Adrenal gland (tissue), 12 donors: Measurements from ENCODE around the gene MMEL1. TPM values are rescaled to one million over a fixed set of nuclear protein-coding genes. Genes with fewer than 3 reads are reported as not detected.

Source experiments
- DNase-seq, 7 donors: peaks; one replicate each; pipeline ENCODE4 v3.0.0-alpha.2; 2019 to 2020
- H3K27ac ChIP-seq, 5 donors: fragments of 200-600 bp; sonication (generic) in 4 of 5; 1 replicate in 3 of 5; 2 replicates in 2 of 5; pipeline versions ENCODE4 v1.5.1 to v1.8.0; 2016 to 2020; ENCODE audit warnings: mild to moderate bottlenecking in 1 of 5
- H3K27me3 ChIP-seq: fragments of 200-600 bp; 2 replicates; pipeline ENCODE4 v1.8.0; 2021
- H3K36me3 ChIP-seq, 2 donors: fragments of 200-600 bp; replicated peaks in 1 of 2; 1 replicate in 1 of 2; 2 replicates in 1 of 2; pipeline versions ENCODE4 v1.5.1 to v1.8.0; 2018 to 2022
- H3K4me1 ChIP-seq, 2 donors: fragments of 200-600 bp; replicated peaks in 1 of 2; 1 replicate in 1 of 2; 2 replicates in 1 of 2; pipeline versions ENCODE4 v1.5.1 to v1.8.0; 2018 to 2021
- H3K4me3 ChIP-seq, 4 donors: fragments of 200-600 bp; sonication (generic) in 3 of 4; one replicate each; pipeline ENCODE4 v1.5.1; 2016 to 2018
- H3K9me3 ChIP-seq, 3 donors: fragments of 200-600 bp; sonication (generic) in 1 of 3; replicated peaks in 1 of 3; 1 replicate in 2 of 3; 2 replicates in 1 of 3; pipeline versions ENCODE4 v1.5.1 to v1.8.0; 2016 to 2021
- POLR2A ChIP-seq, 2 donors: fragments of 450-650 bp; IDR thresholded peaks; one replicate each; pipeline ENCODE4 v1.6.1; 2017; ENCODE audit warnings: antibody characterized with exemption in 2 of 2, mild to moderate bottlenecking in 2 of 2, moderate library complexity in 1 of 2
- WGBS, 4 donors: extraction: QIAGEN DNeasy Blood & Tissue Kit in 2 of 4; methylation state at CpG; one replicate each; pipeline versions ENCODE4 v1.1.5 to v1.1.7; 2013 to 2017; 5-methylcytosine and 5-hydroxymethylcytosine counted together
- intact Hi-C, 2 donors: fragments of 100-400 bp; cut with DNase I; formaldehyde crosslinking; loops; one replicate each; pipeline versions ENCODE4 v1.14.1 to v1.15.0; 2022 to 2023
- polyA plus RNA-seq, 3 donors: library from polyadenylated mRNA; stranded (reverse); fragments of 200-250 nt in 2 of 3; fragments of 350-450 nt in 1 of 3; fragmentation: Illumina TruSeq in 1 of 3; extraction: RNeasy Lipid Tissue Mini Kit (QIAGEN cat#74804) in 1 of 3; gene quantifications; one replicate each; pipeline ENCODE4 v1.2.3, GENCODE V29; 2013 to 2014
- total RNA-seq, 9 donors: library from RNA; depleted of rRNA in 4 of 9; stranded (reverse); fragments of >200 nt in 4 of 9; fragments of 120-200 nt in 1 of 9; fragmentation: NEBNext Ultra II Directional in 1 of 9; extraction: Animal tissue kit (Norgen Biotek cat#: 25700) in 1 of 9; gene quantifications; one replicate each; pipeline versions ENCODE4 v1.1.0 to v1.2.4, GENCODE V29; 2013 to 2023
- TF ChIP-seq, protein P1 (sequence below), 6 experiments: fragments of 450-650 bp in 4 of 6; fragments of 200-600 bp in 2 of 6; sonication (generic) in 1 of 6; IDR thresholded peaks; 1 replicate in 5 of 6; 2 replicates in 1 of 6; pipeline versions ENCODE4 v1.5.1 to v1.8.0; 2016 to 2021; ENCODE audit warnings: antibody characterized with exemption in 6 of 6, mild to moderate bottlenecking in 2 of 6, moderate library complexity in 1 of 6
- donor health status: healthy with polysubstance abuse.
- donor health status: Bipolar disorder and iron deficiency.
- donor health status: DM: yes; HTN: yes; CAD: no.
- donor health status: DM: no; HTN: no; CAD: no.
- donor health status: DM: no; HTN: no; CAD: no.
- donor health status: DM: yes; HTN: yes; CAD: no.

MMEL1 gene
- total and polyA plus RNA-seq, 12 donors = 0.30 to 8.2 (median 2.6) TPM

DNA sequence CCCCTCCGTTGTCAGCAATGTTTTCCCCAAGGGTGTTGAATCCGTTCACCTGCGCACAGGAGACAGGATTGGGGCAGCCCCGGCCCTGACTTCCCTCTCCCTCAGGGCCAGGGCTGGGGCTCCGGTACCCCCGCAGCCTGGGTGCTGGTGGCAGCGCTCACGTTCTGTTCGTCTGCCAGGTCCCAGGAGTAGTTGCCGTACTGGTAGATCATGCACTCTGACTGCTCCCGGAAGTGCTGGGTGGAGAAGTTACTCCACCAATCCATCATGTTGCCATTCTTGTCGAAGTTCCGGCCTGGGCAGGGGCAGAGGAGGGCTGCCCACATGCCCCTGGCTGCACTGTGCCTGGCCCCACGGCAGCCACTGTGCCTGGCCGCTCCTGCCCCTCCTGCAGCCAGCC is 40.1 kb downstream of the MMEL1 start:
- intact Hi-C loops = loop anchor here in 1 of 2 donors (5.0 kb wide), 1 partner anchor 45 kb away; no protein-coding TSS in a partner anchor
- no peaks in the 10 kb centered on the region for H3K9me3 ChIP-seq
- no peak for DNase-seq
- H3K4me3 ChIP-seq = no peak overlapping the region
- TF ChIP-seq, protein P1, sequence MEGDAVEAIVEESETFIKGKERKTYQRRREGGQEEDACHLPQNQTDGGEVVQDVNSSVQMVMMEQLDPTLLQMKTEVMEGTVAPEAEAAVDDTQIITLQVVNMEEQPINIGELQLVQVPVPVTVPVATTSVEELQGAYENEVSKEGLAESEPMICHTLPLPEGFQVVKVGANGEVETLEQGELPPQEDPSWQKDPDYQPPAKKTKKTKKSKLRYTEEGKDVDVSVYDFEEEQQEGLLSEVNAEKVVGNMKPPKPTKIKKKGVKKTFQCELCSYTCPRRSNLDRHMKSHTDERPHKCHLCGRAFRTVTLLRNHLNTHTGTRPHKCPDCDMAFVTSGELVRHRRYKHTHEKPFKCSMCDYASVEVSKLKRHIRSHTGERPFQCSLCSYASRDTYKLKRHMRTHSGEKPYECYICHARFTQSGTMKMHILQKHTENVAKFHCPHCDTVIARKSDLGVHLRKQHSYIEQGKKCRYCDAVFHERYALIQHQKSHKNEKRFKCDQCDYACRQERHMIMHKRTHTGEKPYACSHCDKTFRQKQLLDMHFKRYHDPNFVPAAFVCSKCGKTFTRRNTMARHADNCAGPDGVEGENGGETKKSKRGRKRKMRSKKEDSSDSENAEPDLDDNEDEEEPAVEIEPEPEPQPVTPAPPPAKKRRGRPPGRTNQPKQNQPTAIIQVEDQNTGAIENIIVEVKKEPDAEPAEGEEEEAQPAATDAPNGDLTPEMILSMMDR (IDR thresholded peaks at IDR 0.05) = no peak
- no peak for TF ChIP-seq POLR2A (IDR thresholded peaks at IDR 0.05)
- 57 to 85% (median 59%) methylated on average over 10 to 15 of the region's 15 CpGs; no CpG with 5 or more reads in 1 of the 4 donors for WGBS, 4 donors
- H3K27ac ChIP-seq = no peak overlapping the region
- no peaks in the 10 kb centered on the region for H3K27me3 ChIP-seq
- peaks cover 5 to 18% of the 10 kb centered on the region in 2 donors for H3K4me1 ChIP-seq
- no peaks in the 10 kb centered on the region for H3K36me3 ChIP-seq

DNA sequence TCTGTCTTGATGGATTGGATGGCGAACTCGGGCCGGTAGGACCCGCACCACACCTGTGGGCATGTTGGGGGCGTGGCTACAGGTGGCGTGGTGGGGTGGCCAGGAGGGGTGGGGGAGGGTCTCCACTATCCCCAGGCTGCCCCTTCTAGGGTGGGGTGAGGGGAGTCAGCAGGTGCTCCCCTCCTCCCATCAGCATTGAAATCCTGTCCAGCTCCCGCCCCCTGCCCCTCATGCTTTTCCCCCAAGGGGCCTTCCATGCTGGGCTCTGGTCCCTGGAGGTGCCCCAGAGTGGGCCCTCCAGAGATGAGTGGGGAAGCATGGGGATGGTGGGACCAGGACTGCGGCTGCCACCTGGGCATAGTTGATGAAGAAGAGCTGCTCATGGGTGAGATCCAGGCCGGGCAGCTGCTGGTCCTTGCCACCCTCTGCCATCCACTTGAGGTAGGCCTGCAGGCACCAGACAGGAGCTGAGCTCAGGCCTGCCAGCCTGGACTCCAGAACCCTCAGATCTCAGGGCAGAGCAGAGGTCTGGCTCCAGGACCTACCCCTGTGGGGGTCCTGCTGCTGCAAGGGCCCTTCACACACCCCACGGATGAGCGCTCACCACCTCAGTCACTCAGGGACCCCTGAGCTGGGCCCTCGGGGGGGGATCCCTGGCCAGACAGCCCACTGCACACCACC is 41.1 kb downstream of the MMEL1 start:
- intact Hi-C loops = loop anchor here in 1 of 2 donors (5.0 kb wide), 1 partner anchor 46 kb away; no protein-coding TSS in a partner anchor
- Histone ChIP-seq H3K4me1 (peaks cover 13 to 25% of the 10 kb centered on the region in 2 donors), H3K27ac (no peak overlapping the region), H3K4me3 (no peak overlapping the region), H3K27me3 (no peaks in the 10 kb centered on the region), H3K9me3 (no peaks in the 10 kb centered on the region), H3K36me3 (no peaks in the 10 kb centered on the region)
- TF ChIP-seq, protein P1 (IDR thresholded peaks at IDR 0.05) = no peak
- TF ChIP-seq POLR2A (IDR thresholded peaks at IDR 0.05) = no peak
- DNase-seq = peak in 1 of 7 donors; percentile 5
- 88 to 100% (median 91%) methylated on average over 3 to 12 of the region's 12 CpGs for WGBS, 4 donors

DNA sequence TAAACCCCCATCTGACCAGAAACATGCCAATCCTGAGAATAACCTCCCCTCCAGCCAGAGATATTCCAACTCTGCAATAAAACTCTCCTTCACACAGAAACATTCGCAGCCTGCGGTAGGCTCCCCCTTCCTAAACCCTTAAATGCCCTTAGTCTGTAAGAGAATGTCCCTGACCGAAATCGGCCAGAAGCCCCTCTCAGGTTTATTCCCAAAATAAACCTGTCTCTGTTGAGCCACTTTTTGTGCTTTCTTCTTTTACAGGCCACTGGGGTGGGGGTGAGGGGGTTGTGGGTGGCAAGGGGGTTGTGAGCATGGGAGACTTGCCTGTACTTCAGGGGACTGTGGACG is 41.6 kb downstream of the MMEL1 start:
- no peaks in the 10 kb centered on the region for H3K36me3 ChIP-seq
- no peak overlapping the region for H3K4me3 ChIP-seq
- intact Hi-C loops = loop anchor here in 1 of 2 donors (5.0 kb wide), 1 partner anchor 46 kb away; no protein-coding TSS in a partner anchor
- no peaks in the 10 kb centered on the region for H3K9me3 ChIP-seq
- DNase-seq = no peak
- TF ChIP-seq POLR2A (IDR thresholded peaks at IDR 0.05) = no peak
- TF ChIP-seq, protein P1 (IDR thresholded peaks at IDR 0.05) = no peak
- H3K4me1 ChIP-seq = peaks cover 13 to 25% of the 10 kb centered on the region in 2 donors
- H3K27me3 ChIP-seq = no peaks in the 10 kb centered on the region
- no peak overlapping the region for H3K27ac ChIP-seq
- WGBS, 4 donors = 86 to 91% (median 87%) methylated on average over 4 to 5 of the region's 5 CpGs

DNA sequence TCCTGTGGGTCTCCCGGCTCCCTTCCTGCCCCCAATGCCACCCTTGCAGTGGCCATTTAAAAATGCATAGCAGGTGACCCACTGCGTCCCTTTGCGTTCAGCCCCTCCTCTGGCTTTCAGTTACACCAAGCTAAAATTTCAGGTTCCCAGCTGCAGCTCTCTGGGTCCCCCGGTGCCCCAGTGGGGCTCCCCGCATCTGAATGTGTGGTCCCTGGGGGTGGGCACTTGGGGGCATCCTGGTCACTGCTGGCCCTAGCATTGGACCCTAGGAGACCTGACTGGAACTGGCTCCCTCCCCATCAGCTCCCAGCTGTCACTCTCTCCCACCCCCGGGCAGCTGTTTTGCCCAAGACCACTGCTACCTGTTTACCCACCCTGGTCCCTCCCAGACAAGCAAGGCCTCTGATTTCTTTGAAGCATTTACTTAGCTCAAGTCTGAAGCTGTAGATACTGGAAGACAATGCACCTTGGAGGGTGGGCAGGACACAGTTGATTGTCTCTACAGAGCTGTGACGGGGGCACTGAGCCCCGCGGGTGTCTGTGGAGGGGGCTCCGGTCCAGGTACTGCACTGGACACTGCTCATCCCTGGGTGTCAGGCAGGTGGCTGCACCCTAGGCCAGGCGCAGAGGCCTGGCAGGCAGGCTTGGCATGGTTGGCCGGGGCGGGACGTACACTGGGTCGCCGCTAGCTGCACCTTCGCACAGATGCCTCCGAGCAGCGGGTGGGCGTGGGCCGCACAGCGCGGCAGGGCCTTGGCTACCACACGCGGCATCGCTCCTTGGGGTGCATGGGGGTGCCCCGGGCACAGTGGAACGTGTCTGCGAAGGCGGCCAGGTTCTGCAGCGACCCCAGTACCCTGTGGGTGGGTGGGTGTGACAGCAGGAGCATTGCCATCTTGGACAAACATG is 42.3 kb downstream of the MMEL1 start:
- H3K36me3 ChIP-seq = no peaks in the 10 kb centered on the region
- intact Hi-C loops = loop anchor here in 1 of 2 donors (5.0 kb wide), 1 partner anchor 47 kb away; no protein-coding TSS in a partner anchor
- no peak overlapping the region for H3K4me3 ChIP-seq
- no peak overlapping the region for H3K27ac ChIP-seq
- H3K27me3 ChIP-seq = no peaks in the 10 kb centered on the region
- peaks cover 16 to 26% of the 10 kb centered on the region in 2 donors for H3K4me1 ChIP-seq
- H3K9me3 ChIP-seq = no peaks in the 10 kb centered on the region
- WGBS, 4 donors = 94 to 98% (median 95%) methylated on average over 16 to 31 of the region's 31 CpGs
- peak in 1 of 7 donors; percentile 11 for DNase-seq
- no peak for TF ChIP-seq POLR2A (IDR thresholded peaks at IDR 0.05)
- TF ChIP-seq, protein P1 (IDR thresholded peaks at IDR 0.05) = no peak
